Sigmoid colon (tissue), 7 donors: ENCODE measurements around the gene SUGCT. TPM values are rescaled to one million over a fixed set of nuclear protein-coding genes. Genes with fewer than 3 reads are reported as not detected.

ENCODE experiments used
- DNase-seq: peaks from one replicate; pipeline ENCODE4 v3.0.0-alpha.2; 2019
- H3K27ac ChIP-seq, 4 donors: fragments of 200-600 bp; sonication (generic); one replicate each; pipeline ENCODE4 v1.5.1; 2016 to 2019; ENCODE audit warnings: mild to moderate bottlenecking in 1 of 4
- H3K27me3 ChIP-seq, 3 donors: fragments of 200-600 bp; sonication (generic); one replicate each; pipeline ENCODE4 v1.5.1; 2019; ENCODE audit warnings: mild to moderate bottlenecking in 1 of 3
- H3K36me3 ChIP-seq, 4 donors: fragments of 200-600 bp; sonication (generic); one replicate each; pipeline ENCODE4 v1.5.1; 2016 to 2019
- H3K4me1 ChIP-seq, 4 donors: fragments of 200-600 bp; sonication (generic); one replicate each; pipeline ENCODE4 v1.5.1; 2017 to 2019
- H3K4me3 ChIP-seq, 4 donors: fragments of 200-600 bp; sonication (generic); one replicate each; pipeline ENCODE4 v1.5.1; 2017 to 2019; ENCODE audit warnings: mild to moderate bottlenecking in 2 of 4, moderate library complexity in 1 of 4
- H3K9me3 ChIP-seq, 4 donors: fragments of 200-600 bp in 3 of 4; sonication (generic) in 3 of 4; one replicate each; pipeline versions ENCODE4 v1.5.1 to v1.6.1; 2013 to 2019
- CTCF ChIP-seq, 4 experiments: fragments of 450-650 bp in 3 of 4; fragments of 200-600 bp in 1 of 4; IDR thresholded peaks; one replicate each; pipeline ENCODE4 v1.5.1; 2016 to 2019; ENCODE audit warnings: antibody characterized with exemption in 4 of 4, mild to moderate bottlenecking in 3 of 4, moderate library complexity in 2 of 4
- EP300 ChIP-seq, 4 donors: sonication (generic); formaldehyde crosslinking; IDR thresholded peaks; one replicate each; pipeline ENCODE4 v1.6.1; 2017; ENCODE audit warnings: antibody characterized with exemption in 4 of 4
- POLR2A ChIP-seq, 2 donors: fragments of 450-650 bp; IDR thresholded peaks; one replicate each; pipeline ENCODE4 v1.6.1; 2016; ENCODE audit warnings: antibody characterized with exemption in 2 of 2, mild to moderate bottlenecking in 2 of 2, moderate library complexity in 2 of 2
- POLR2AphosphoS5 ChIP-seq, 4 donors: sonication (generic); formaldehyde crosslinking; IDR thresholded peaks; one replicate each; pipeline ENCODE4 v1.6.1; 2017; ENCODE audit warnings: antibody characterized with exemption in 4 of 4
- WGBS, 2 donors: extraction: QIAGEN DNeasy Blood & Tissue Kit; methylation state at CpG; one replicate each; pipeline ENCODE4 v1.1.7; 2013; 5-methylcytosine and 5-hydroxymethylcytosine counted together
- intact Hi-C: fragments of 100-400 bp; cut with DNase I; formaldehyde crosslinking; loops from one replicate; pipeline ENCODE4 v1.15.1; 2023
- polyA plus RNA-seq, 3 donors: library from polyadenylated mRNA; stranded (reverse); fragments of 200-250 nt; gene quantifications; one replicate each; pipeline ENCODE4 v1.2.3, GENCODE V29; 2013
- total RNA-seq, 4 donors: library from RNA; depleted of rRNA; stranded (reverse); fragments of >200 nt; gene quantifications; one replicate each; pipeline ENCODE4 v1.1.0, GENCODE V29; 2016
- donor health status: healthy with polysubstance abuse.
- donor health status: Bipolar disorder and iron deficiency.
- donor health status: healthy.

SUGCT gene
- 10 to 100 TPM in 1 of 4 donors, 1 to 10 TPM in 3; 2.3 to 14.0 (median 4.2) TPM for total RNA-seq
- 10 to 100 TPM in 2 of 3 donors, 1 to 10 TPM in 1; 6.3 to 25.9 (median 16.8) TPM for polyA plus RNA-seq

- Histone ChIP-seq H3K27ac (peak within 1 kb of the TSS; percentile 83 to 93 (median 90)), H3K4me3 (peak within 1 kb of the TSS; percentile 71 to 93 (median 86)), H3K36me3 (no peaks in the 10 kb centered on the region), H3K27me3 (no peaks in the 10 kb centered on the region), H3K4me1 (peaks cover 3 to 41% (median 30%) of the 10 kb centered on the region in 4 donors), H3K9me3 (no peaks in the 10 kb centered on the region)
- peak; percentile 93 for DNase-seq
- intact Hi-C loops = loop anchor here (2.0 to 5.0 kb wide), 2 partner anchors 186 to 237 kb away; no protein-coding TSS in a partner anchor
- TF ChIP-seq EP300 (IDR thresholded peaks at IDR 0.05) = no peak
- TF ChIP-seq CTCF (IDR thresholded peaks at IDR 0.05) = peak; percentile 86 to 99 (median 91)
- TF ChIP-seq POLR2AphosphoS5 (IDR thresholded peaks at IDR 0.05) = peak; percentile 68 to 85 (median 77)
- peak; percentile 47 to 55 for TF ChIP-seq POLR2A (IDR thresholded peaks at IDR 0.05)
- 0 to 1% methylated on average over 75 of the region's 75 CpGs for WGBS, 2 donors
Measured at GRCh38 chr7:40134428-40135316, at the start of gene SUGCT, which contains the start of gene MPLKIP. Gene SUGCT (plus strand): TSS chr7:40135005. Gene MPLKIP (minus strand): TSS chr7:40134622. CDS start chr7:40134567, 55 bp downstream.

GRCh38 chr7:40092182-40092581 lies 42.6 kb upstream of the SUGCT start:
- TF ChIP-seq EP300 (IDR thresholded peaks at IDR 0.05) (no peak), POLR2A (IDR thresholded peaks at IDR 0.05) (no peak), CTCF (IDR thresholded peaks at IDR 0.05) (no peak), POLR2AphosphoS5 (IDR thresholded peaks at IDR 0.05) (no peak)
- WGBS, 2 donors = 96 to 97% methylated on average over 2 of the region's 2 CpGs
- Histone ChIP-seq H3K27me3 (no peaks in the 10 kb centered on the region), H3K4me3 (no peak overlapping the region), H3K36me3 (peaks cover 22 to 81% (median 30%) of the 10 kb centered on the region in 4 donors), H3K27ac (peak overlapping the region in 1 of 4 donors; percentile 36), H3K9me3 (no peaks in the 10 kb centered on the region), H3K4me1 (no peaks in the 10 kb centered on the region)
- no peak for DNase-seq
- intact Hi-C loops = no loop called here

- 91 to 95% methylated on average over 8 of the region's 8 CpGs for WGBS, 2 donors
- intact Hi-C loops = no loop called here
- no peak overlapping the region for H3K27ac ChIP-seq
- no peaks in the 10 kb centered on the region for H3K9me3 ChIP-seq
- no peak for TF ChIP-seq POLR2A (IDR thresholded peaks at IDR 0.05)
- no peak for TF ChIP-seq POLR2AphosphoS5 (IDR thresholded peaks at IDR 0.05)
- no peak for TF ChIP-seq CTCF (IDR thresholded peaks at IDR 0.05)
- TF ChIP-seq EP300 (IDR thresholded peaks at IDR 0.05) = no peak
- peaks cover 13 to 68% (median 23%) of the 10 kb centered on the region in 4 donors for H3K36me3 ChIP-seq
- H3K27me3 ChIP-seq = no peaks in the 10 kb centered on the region
- no peak for DNase-seq
- H3K4me1 ChIP-seq = peaks cover 0 to 9% (median 3%) of the 10 kb centered on the region in 4 donors
- no peak overlapping the region for H3K4me3 ChIP-seq
Measured at GRCh38 chr7:40093631-40094350, 41.0 kb upstream of the SUGCT start.

- H3K4me1 ChIP-seq = peaks cover 0 to 10% (median 4%) of the 10 kb centered on the region in 4 donors
- H3K9me3 ChIP-seq = no peaks in the 10 kb centered on the region
- TF ChIP-seq EP300 (IDR thresholded peaks at IDR 0.05) = no peak
- no peak for TF ChIP-seq CTCF (IDR thresholded peaks at IDR 0.05)
- TF ChIP-seq POLR2A (IDR thresholded peaks at IDR 0.05) = no peak
- no peak for TF ChIP-seq POLR2AphosphoS5 (IDR thresholded peaks at IDR 0.05)
- H3K27ac ChIP-seq = no peak overlapping the region
- intact Hi-C loops = no loop called here
- H3K27me3 ChIP-seq = no peaks in the 10 kb centered on the region
- 24 to 70% methylated on average over 1 of the region's 1 CpG for WGBS, 2 donors
- peaks cover 10 to 54% (median 15%) of the 10 kb centered on the region in 4 donors for H3K36me3 ChIP-seq
- no peak overlapping the region for H3K4me3 ChIP-seq
- no peak for DNase-seq
Measured at GRCh38 chr7:40095230-40095629, 39.6 kb upstream of the SUGCT start.
